Lower leg skin (tissue), 3 donors: ENCODE results near the gene AUTS2.

ENCODE experiments used
- CTCF ChIP-seq, 3 donors: fragments of 450-650 bp; IDR thresholded peaks; one replicate each; pipeline ENCODE4 v1.5.1; 2016; ENCODE audit warnings: antibody characterized with exemption in 3 of 3, mild to moderate bottlenecking in 3 of 3, moderate library complexity in 2 of 3
- POLR2A ChIP-seq, 2 donors: fragments of 450-650 bp; IDR thresholded peaks; one replicate each; pipeline ENCODE4 v1.6.1; 2016 to 2017; ENCODE audit warnings: antibody characterized with exemption in 2 of 2, mild to moderate bottlenecking in 1 of 2, moderate library complexity in 1 of 2

GRCh38 chr7:69893906-69894305 is 295.6 kb downstream of the AUTS2 start:
- TF ChIP-seq CTCF (IDR thresholded peaks at IDR 0.05) (no peak), POLR2A (IDR thresholded peaks at IDR 0.05) (no peak)
